Esophagus muscularis mucosa (tissue), 4 donors: ENCODE data around the gene ZNF621. TPM values are rescaled to one million over a fixed set of nuclear protein-coding genes. Genes with fewer than 3 reads are reported as not detected.
"Not testable (repeated sequence)": the region's sequence is repeated elsewhere in the genome, so short reads cannot be mapped to it uniquely, and the experiment has no call there.

Experiments used
- DNase-seq: peaks from one replicate; pipeline ENCODE4 v3.0.0-alpha.2; 2017; ENCODE audit errors: extremely low spot score
- H3K27ac ChIP-seq, 4 donors: fragments of 200-600 bp; sonication (generic); replicated peaks in 1 of 4; 1 replicate in 3 of 4; 2 replicates in 1 of 4; pipeline ENCODE4 v1.5.1; 2016 to 2019; ENCODE audit warnings: mild to moderate bottlenecking in 1 of 4
- H3K27me3 ChIP-seq, 4 donors: fragments of 200-600 bp; sonication (generic); one replicate each; pipeline versions ENCODE4 v1.5.1 to v1.6.0; 2016 to 2019
- H3K36me3 ChIP-seq, 4 donors: fragments of 200-600 bp; sonication (generic); one replicate each; pipeline ENCODE4 v1.5.1; 2016 to 2019
- H3K4me1 ChIP-seq, 4 donors: fragments of 200-600 bp; sonication (generic); one replicate each; pipeline ENCODE4 v1.5.1; 2016 to 2019
- H3K4me3 ChIP-seq, 4 donors: fragments of 200-600 bp; sonication (generic); 1 replicate in 2 of 4; 2 replicates in 2 of 4; pipeline ENCODE4 v1.5.1; 2016 to 2019; ENCODE audit warnings: mild to moderate bottlenecking in 4 of 4, moderate library complexity in 1 of 4
- H3K9me3 ChIP-seq, 4 donors: fragments of 200-600 bp; sonication (generic); 1 replicate in 3 of 4; 2 replicates in 1 of 4; pipeline ENCODE4 v1.5.1; 2016 to 2019
- EP300 ChIP-seq: sonication (generic); formaldehyde crosslinking; IDR thresholded peaks from one replicate; pipeline ENCODE4 v1.6.1; 2017; ENCODE audit warnings: antibody characterized with exemption
- POLR2A ChIP-seq: fragments of 450-650 bp; IDR thresholded peaks from one replicate; pipeline ENCODE4 v1.6.1; 2017; ENCODE audit warnings: antibody characterized with exemption, moderate library complexity, mild to moderate bottlenecking, low read depth
- POLR2AphosphoS5 ChIP-seq, 2 donors: sonication (generic); formaldehyde crosslinking; IDR thresholded peaks; one replicate each; pipeline ENCODE4 v1.6.1; 2017; ENCODE audit warnings: antibody characterized with exemption in 2 of 2
- WGBS: methylation state at CpG from one replicate; pipeline ENCODE4 v1.1.5; 2018; 5-methylcytosine and 5-hydroxymethylcytosine counted together
- intact Hi-C: fragments of 100-400 bp; cut with DNase I; formaldehyde crosslinking; loops from one replicate; pipeline ENCODE4 v1.15.1; 2023
- total RNA-seq, 4 donors: library from RNA; depleted of rRNA; stranded (reverse); fragments of >200 nt; gene quantifications; one replicate each; pipeline versions ENCODE4 v1.1.0 to v1.2.1, GENCODE V29; 2016
- TF ChIP-seq, protein P1 (sequence below), 3 experiments: fragments of 200-600 bp in 2 of 3; fragments of 450-650 bp in 1 of 3; sonication (generic) in 2 of 3; IDR thresholded peaks; one replicate each; pipeline ENCODE4 v1.5.1; 2017 to 2019; ENCODE audit warnings: antibody characterized with exemption in 3 of 3, mild to moderate bottlenecking in 2 of 3, moderate library complexity in 1 of 3

The ZNF621 gene
- total RNA-seq, 4 donors from 2014 or later = 12.9 to 22.8 (median 16.8) TPM

DNA sequence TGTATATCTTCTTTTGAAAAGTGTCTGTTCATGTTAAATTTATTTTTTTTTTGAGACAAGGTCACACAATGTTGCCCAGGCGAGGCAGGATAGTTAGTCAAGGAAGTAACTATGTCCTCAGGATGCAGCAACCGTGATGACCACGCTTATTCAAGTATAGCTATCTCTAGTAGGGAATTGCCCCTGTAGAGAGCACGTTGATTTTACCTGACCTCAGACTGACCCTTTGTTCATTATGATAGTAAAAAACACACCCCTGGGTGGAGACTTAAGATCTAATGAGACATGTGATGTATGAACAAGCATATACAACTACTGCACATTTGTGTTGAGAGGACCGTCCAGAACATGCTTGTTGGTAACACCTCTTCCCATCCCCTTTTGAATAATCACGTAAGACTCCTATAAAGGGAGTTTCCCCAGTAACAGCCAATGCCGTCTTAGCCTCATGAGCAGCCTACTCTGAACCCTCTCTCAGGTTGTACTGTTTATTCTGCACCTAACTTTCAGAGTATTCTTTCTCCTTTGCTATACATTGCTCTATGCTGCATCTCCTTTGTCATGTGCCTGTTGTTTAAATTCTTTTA lies 32.9 kb downstream of the ZNF621 start:
- no peak overlapping the region for H3K4me3 ChIP-seq
- no peaks in the 10 kb centered on the region for H3K27me3 ChIP-seq
- 74% methylated on average over 7 of the region's 7 CpGs for WGBS
- TF ChIP-seq POLR2A = no peak
- no peak for TF ChIP-seq POLR2AphosphoS5 (IDR thresholded peaks at IDR 0.05)
- intact Hi-C loops = no loop called here
- no peaks in the 10 kb centered on the region for H3K4me1 ChIP-seq
- no peak for DNase-seq
- H3K36me3 ChIP-seq = no peaks in the 10 kb centered on the region
- H3K27ac ChIP-seq = no peak overlapping the region
- no peaks in the 10 kb centered on the region for H3K9me3 ChIP-seq

DNA sequence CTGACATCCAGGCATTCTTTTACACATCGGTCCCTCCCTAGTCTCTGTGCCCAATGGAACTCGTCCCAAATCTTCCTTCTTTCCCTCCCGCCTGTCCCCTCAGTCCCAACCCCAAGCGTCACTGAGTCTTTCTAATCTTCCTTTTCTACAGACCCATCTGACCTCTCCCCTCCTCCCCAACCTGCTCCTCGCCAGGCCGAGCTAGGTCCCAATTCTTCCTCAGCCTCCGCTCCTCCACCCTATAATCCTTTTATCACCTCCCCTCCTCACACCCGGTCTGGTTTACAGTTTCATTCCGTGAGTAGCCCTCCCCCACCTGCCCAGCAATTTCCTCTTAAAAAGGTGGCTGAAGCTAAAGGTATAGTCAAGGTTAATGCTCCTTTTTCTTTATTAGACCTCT lies 37.7 kb downstream of the ZNF621 start:
- intact Hi-C loops, DNase-seq, H3K27me3 ChIP-seq, H3K36me3 ChIP-seq, H3K4me1 ChIP-seq, H3K4me3 ChIP-seq, H3K27ac ChIP-seq, H3K9me3 ChIP-seq: not testable (repeated sequence)
- 94% methylated on average over 9 of the region's 9 CpGs for WGBS

DNA sequence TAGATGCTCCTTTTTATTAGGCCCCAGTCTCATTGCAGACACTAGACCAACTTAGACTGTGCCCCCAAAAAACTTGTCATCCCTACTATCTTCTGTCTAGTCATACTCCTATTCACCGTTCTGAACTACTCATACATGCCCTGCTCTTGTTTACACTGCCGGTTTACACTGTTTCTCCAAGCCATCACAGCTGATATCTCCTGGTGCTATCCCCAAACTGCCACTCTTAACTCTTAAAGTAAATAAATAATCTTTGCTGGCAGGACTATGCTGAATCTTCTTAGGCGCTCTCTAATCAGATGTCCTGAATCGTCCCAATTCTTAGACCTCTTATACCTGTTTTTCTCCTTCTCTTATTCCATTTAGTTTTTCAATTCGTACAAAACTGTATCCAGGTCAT lies 40.9 kb downstream of the ZNF621 start:
- H3K4me3 ChIP-seq, H3K9me3 ChIP-seq, H3K27ac ChIP-seq, DNase-seq, H3K27me3 ChIP-seq, H3K36me3 ChIP-seq, H3K4me1 ChIP-seq, intact Hi-C loops: not testable (repeated sequence)
- WGBS = 81% methylated on average over 5 of the region's 5 CpGs

DNA sequence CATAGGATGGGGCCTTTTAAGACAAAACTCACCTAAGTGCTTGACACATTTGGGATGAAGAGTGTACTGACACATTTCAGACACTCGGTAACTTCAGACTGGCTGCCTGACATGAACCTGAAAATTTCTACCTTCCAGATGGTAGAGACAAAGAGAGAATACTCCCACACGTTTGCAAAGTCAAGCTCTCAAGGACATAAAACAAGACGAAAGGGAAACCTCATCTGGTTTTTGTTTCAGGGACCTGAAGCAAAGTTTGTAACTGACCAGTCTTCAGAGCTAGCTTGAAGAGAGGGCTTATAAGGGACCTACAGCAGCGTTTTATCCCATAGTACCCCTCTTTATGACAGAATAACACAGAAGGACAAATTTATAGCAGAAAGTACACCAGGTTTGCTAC lies 41.9 kb downstream of the ZNF621 start:
- Histone ChIP-seq H3K27me3 (no peaks in the 10 kb centered on the region), H3K4me1 (no peaks in the 10 kb centered on the region), H3K36me3 (no peaks in the 10 kb centered on the region), H3K27ac (no peak overlapping the region), H3K9me3 (peaks cover 0 to 7% (median 0%) of the 10 kb centered on the region in 4 donors), H3K4me3 (no peak overlapping the region)
- TF ChIP-seq EP300 (no peak), POLR2AphosphoS5 (IDR thresholded peaks at IDR 0.05) (no peak), POLR2A (no peak)
- TF ChIP-seq, protein P1, sequence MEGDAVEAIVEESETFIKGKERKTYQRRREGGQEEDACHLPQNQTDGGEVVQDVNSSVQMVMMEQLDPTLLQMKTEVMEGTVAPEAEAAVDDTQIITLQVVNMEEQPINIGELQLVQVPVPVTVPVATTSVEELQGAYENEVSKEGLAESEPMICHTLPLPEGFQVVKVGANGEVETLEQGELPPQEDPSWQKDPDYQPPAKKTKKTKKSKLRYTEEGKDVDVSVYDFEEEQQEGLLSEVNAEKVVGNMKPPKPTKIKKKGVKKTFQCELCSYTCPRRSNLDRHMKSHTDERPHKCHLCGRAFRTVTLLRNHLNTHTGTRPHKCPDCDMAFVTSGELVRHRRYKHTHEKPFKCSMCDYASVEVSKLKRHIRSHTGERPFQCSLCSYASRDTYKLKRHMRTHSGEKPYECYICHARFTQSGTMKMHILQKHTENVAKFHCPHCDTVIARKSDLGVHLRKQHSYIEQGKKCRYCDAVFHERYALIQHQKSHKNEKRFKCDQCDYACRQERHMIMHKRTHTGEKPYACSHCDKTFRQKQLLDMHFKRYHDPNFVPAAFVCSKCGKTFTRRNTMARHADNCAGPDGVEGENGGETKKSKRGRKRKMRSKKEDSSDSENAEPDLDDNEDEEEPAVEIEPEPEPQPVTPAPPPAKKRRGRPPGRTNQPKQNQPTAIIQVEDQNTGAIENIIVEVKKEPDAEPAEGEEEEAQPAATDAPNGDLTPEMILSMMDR (IDR thresholded peaks at IDR 0.05) = no peak
- DNase-seq = peak; percentile 57
- intact Hi-C loops = no loop called here
- 70% methylated on average over 4 of the region's 4 CpGs for WGBS

DNA sequence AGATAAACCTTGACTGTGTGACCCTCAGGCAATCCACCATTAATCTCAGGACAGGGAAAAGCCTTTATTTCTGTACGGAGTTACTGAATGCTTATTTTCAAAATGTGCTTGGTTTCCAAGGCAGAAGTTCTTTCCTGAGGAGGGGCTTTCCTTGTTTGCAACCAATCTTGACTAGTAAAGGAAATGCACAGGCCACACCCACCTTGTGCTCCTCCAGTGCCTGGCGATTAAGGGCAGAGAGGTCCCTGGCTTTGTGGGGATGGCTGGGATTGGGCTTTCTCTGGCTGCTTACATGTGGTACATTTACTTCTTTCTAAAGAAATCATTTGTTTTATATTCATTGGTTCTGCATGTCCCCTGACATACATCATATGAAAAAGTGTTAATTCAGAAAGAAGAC lies 47.8 kb downstream of the ZNF621 start:
- intact Hi-C loops = no loop called here
- no peak overlapping the region for H3K4me3 ChIP-seq
- WGBS = 31% methylated on average over 2 of the region's 2 CpGs
- H3K36me3 ChIP-seq = no peaks in the 10 kb centered on the region
- H3K27me3 ChIP-seq = no peaks in the 10 kb centered on the region
- peaks cover 0 to 7% (median 0%) of the 10 kb centered on the region in 4 donors for H3K9me3 ChIP-seq
- H3K27ac ChIP-seq = no peak overlapping the region
- TF ChIP-seq, protein P1 (IDR thresholded peaks at IDR 0.05) = no peak
- TF ChIP-seq POLR2A (no peak), EP300 (no peak), POLR2AphosphoS5 (IDR thresholded peaks at IDR 0.05) (no peak)
- H3K4me1 ChIP-seq = no peaks in the 10 kb centered on the region
- DNase-seq = no peak

DNA sequence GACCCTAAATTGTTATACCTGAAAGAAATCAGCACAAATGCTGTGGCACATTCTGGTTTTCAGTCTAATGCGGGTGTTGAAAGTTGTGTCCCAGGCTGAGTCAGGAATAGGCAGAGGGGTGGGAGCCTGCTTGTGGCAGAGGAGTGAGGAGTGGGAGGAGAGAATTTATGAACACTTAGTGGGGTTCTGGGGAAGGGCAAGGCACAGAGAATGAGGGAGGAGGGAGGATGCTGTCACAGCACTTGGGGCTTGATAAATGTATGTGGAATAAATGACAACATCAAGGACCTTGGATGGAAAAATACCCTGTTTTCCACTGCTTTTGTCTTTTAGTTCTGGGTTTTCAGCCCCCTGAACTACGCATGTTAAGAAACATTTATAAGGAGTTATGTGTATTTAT lies 49.3 kb downstream of the ZNF621 start:
- intact Hi-C loops = no loop called here
- WGBS = 94% methylated on average over 2 of the region's 2 CpGs
- no peak overlapping the region for H3K4me3 ChIP-seq
- no peaks in the 10 kb centered on the region for H3K36me3 ChIP-seq
- no peaks in the 10 kb centered on the region for H3K4me1 ChIP-seq
- no peak overlapping the region for H3K27ac ChIP-seq
- TF ChIP-seq POLR2AphosphoS5 (IDR thresholded peaks at IDR 0.05) (no peak), POLR2A (no peak)
- H3K9me3 ChIP-seq = no peaks in the 10 kb centered on the region
- no peaks in the 10 kb centered on the region for H3K27me3 ChIP-seq
- no peak for DNase-seq

DNA sequence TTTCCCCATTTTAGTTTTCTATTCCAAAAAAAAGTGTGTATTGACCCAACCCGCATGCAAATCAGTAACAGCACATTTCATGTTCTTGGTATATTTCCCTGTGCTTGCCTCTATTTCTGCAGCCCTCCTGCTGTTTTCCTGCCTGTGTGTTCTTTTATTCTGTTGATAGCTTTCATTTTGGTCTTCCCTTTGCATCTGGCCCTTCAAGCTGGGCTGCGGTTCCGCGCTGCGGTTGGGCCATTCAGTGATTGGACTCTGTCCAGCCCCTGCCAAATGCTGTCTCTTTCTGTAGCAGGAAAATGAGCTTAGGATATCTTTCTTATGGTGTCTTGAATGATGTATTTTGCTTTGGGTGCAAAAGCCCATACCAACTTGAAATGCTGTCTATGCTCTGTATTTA lies 49.9 kb downstream of the ZNF621 start:
- 81% methylated on average over 5 of the region's 5 CpGs for WGBS
- intact Hi-C loops = no loop called here
- no peaks in the 10 kb centered on the region for H3K4me1 ChIP-seq

More for the DNA sequence above, 49.9 kb downstream of the ZNF621 start:
- TF ChIP-seq POLR2A (no peak), POLR2AphosphoS5 (IDR thresholded peaks at IDR 0.05) (no peak), EP300 (no peak)
- TF ChIP-seq, protein P1 (IDR thresholded peaks at IDR 0.05) = no peak
- DNase-seq = no peak
- Histone ChIP-seq H3K27ac (no peak overlapping the region), H3K4me3 (no peak overlapping the region), H3K36me3 (no peaks in the 10 kb centered on the region), H3K9me3 (no peaks in the 10 kb centered on the region), H3K27me3 (no peaks in the 10 kb centered on the region)
